Measurements from ENCODE around the gene GALNT2. TPM values are rescaled to one million over a fixed set of nuclear protein-coding genes. Genes with fewer than 3 reads are reported as not detected.
A peak's percentile ranks its signal among the peaks of the same experiment; 100 is the strongest.

The GALNT2 gene
- total RNA-seq, 2 donors from 2014 or later: 47.4 to 67.3 TPM

DNA sequence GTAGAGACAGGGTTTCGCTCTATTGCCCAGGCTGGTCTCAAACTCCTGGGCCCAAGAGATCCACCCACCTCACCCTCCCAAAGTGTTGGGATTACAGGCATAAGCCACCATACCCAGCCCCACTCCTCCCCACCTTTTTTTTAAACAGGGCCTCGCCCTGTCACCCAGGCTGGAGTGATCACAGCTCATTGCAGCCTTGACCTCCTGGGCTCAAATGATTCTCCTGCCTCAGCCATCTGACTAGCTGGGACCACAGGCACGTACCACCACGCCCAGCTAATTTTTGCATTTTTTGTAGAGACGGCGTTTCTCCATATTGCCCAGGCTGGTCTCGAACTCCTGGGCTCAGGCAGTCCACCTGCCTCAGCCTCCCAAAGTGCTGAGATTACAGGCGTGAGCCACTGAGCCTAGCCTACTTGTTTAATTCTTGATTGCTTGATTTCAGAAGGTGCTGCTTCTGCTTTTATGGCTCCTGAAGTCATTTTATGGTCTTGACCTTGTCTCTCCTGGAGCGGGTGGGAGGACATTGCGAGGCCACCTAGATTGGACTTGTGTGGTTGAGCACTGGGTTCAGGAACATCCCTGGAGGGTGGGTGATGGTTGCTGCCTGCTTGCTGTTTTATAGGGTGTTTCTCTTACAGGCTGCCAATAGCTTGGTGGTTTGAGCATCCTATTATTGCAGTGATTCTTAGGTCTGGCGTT is 81.9 kb downstream of the GALNT2 start:
- no peak overlapping the region for H3K4me3 ChIP-seq
- H3K27me3 ChIP-seq: no peaks in the 10 kb centered on the region
- peak overlapping the region in 1 of 2 donors; percentile 21 for H3K9ac ChIP-seq (ENCODE audit: low read depth in 2 of 2, low read length in 2 of 2)
- no peaks in the 10 kb centered on the region for H3K4me1 ChIP-seq
- H3K9me3 ChIP-seq: no peaks in the 10 kb centered on the region
- intact Hi-C loops (cut with DNase I): no loop called here
- no peaks in the 10 kb centered on the region for H3K36me3 ChIP-seq
- TF ChIP-seq, protein P1, sequence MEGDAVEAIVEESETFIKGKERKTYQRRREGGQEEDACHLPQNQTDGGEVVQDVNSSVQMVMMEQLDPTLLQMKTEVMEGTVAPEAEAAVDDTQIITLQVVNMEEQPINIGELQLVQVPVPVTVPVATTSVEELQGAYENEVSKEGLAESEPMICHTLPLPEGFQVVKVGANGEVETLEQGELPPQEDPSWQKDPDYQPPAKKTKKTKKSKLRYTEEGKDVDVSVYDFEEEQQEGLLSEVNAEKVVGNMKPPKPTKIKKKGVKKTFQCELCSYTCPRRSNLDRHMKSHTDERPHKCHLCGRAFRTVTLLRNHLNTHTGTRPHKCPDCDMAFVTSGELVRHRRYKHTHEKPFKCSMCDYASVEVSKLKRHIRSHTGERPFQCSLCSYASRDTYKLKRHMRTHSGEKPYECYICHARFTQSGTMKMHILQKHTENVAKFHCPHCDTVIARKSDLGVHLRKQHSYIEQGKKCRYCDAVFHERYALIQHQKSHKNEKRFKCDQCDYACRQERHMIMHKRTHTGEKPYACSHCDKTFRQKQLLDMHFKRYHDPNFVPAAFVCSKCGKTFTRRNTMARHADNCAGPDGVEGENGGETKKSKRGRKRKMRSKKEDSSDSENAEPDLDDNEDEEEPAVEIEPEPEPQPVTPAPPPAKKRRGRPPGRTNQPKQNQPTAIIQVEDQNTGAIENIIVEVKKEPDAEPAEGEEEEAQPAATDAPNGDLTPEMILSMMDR (IDR thresholded peaks at IDR 0.05): no peak
- H3K27ac ChIP-seq: no peak overlapping the region
- no peak for DNase-seq

DNA sequence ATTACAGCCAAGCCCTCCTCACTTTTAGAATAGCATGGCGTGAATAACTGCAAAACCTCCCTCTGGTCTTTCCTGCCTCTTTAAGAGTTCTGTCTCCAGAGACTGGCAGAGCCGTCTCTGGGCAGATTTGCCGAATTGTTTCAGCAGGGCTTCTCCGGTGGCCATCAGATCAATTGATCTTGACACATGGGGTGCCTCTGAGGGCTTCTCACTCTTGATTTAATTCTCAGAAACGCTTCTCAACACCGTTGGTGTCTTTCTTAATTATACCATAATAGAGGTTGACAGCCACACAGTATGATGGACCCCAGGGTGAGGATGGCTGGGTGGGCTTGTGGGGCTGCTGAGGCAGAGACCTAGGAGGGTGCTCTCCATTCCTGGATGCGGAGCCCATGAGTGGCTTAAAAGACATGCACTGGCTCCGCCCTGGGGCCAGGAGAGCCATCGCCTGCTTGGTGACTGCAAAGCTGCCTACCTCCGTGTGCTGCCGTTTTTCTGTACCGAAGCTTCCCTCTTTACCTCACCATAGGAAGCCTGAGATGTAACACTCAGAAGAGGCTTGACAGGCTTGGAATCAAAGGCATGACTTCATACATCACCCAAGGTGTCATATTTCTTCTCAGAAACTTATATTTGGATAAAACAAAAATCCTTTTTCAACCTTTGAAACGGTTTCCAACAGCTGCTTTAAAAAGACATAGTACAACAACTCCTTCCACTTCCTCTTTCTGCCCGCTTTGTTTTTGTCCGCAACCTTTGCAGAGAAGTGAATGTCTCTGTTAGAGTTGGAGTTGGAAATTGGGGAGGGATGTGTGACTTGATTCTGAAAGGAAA is 82.9 kb downstream of the GALNT2 start:
- Histone ChIP-seq H3K36me3 (no peaks in the 10 kb centered on the region), H3K27ac (peak overlapping the region; percentile 9), H3K9me3 (no peaks in the 10 kb centered on the region), H3K9ac (ENCODE audit: low read depth in 2 of 2, low read length in 2 of 2) (no peak overlapping the region), H3K4me3 (no peak overlapping the region), H3K27me3 (no peaks in the 10 kb centered on the region), H3K4me1 (no peaks in the 10 kb centered on the region)
- DNase-seq: no peak
- TF ChIP-seq, protein P1 (IDR thresholded peaks at IDR 0.05): no peak
- intact Hi-C loops (cut with DNase I): no loop called here

DNA sequence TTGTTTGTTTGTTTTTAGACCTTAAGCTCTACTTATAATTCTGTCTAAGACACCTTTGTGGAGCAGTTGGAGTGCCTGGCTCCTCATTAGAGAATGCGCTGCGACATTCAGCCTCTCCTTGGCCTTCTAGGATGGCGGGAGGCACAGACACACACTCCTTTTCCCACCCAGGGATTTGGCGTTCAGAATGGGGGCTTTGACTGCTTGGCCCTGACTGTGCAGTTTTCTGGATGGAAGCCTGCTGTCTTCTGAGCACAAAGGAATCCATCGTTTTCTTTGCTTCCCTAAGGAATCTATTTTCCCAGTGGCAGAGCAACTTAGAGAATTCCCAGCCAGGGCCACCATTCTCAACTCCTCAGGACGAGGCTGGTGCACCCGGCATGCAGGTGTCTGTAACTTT is 83.6 kb downstream of the GALNT2 start:
- intact Hi-C loops (cut with DNase I): no loop called here
- H3K4me3 ChIP-seq: no peak overlapping the region
- H3K9ac ChIP-seq (ENCODE audit: low read depth in 2 of 2, low read length in 2 of 2): no peak overlapping the region
- H3K27ac ChIP-seq: no peak overlapping the region
- no peaks in the 10 kb centered on the region for H3K27me3 ChIP-seq
- TF ChIP-seq, protein P1 (IDR thresholded peaks at IDR 0.05): no peak
- H3K4me1 ChIP-seq: no peaks in the 10 kb centered on the region
- H3K36me3 ChIP-seq: no peaks in the 10 kb centered on the region
- DNase-seq: no peak
- no peaks in the 10 kb centered on the region for H3K9me3 ChIP-seq

DNA sequence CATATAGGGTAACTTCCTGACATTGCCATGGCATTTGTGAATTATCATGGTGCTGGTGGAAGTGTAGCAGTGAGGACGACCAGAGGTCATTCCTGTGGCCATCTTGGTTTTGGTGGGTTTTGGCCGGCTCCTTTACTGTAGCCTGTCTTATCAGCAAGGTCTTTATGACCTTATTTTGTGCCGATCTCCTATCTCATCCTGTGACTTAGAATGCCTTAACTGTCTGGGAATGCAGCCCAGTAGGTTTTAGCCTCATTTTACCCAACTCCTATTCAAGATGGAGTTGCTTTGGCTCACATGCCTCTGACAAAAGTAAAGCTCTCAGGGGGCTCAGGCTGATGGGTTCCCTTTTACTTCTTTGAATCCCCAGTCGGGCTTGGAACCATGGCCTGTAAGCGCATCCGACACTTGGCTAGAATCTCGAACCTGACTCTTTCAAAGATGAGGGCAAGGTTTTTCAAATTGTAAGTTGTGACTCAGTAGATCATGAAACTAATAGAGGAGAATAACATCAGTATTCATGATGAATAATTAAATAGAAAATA is 85.0 kb downstream of the GALNT2 start:
- Histone ChIP-seq H3K9me3 (no peaks in the 10 kb centered on the region), H3K4me1 (no peaks in the 10 kb centered on the region), H3K27me3 (no peaks in the 10 kb centered on the region), H3K4me3 (no peak overlapping the region), H3K36me3 (no peaks in the 10 kb centered on the region), H3K27ac (no peak overlapping the region), H3K9ac (ENCODE audit: low read depth in 2 of 2, low read length in 2 of 2) (no peak overlapping the region)
- intact Hi-C loops (cut with DNase I): no loop called here
- no peak for DNase-seq
- TF ChIP-seq, protein P1 (IDR thresholded peaks at IDR 0.05): no peak

DNA sequence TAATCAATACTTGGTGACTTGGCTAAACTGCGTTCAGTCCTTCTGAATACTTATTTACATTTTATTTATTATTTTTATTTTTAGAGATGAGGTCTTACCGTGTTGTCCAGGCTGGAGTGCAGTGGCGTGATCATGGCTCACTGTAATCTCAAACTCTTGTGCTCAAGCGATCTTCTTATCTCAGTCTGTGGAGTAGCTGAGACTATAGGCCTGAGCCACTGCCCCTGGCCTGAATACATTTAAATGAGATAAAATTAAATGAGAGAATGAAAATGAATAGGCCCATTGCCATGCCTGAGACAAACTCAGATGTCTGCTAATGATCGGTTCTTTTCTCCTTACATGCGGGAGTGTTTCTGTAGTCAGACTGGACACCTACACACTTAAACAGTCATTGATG is 86.0 kb downstream of the GALNT2 start:
- TF ChIP-seq, protein P1 (IDR thresholded peaks at IDR 0.05): no peak
- no peak overlapping the region for H3K9ac ChIP-seq (ENCODE audit: low read depth in 2 of 2, low read length in 2 of 2)
- H3K27ac ChIP-seq: no peak overlapping the region
- no peak for DNase-seq
- H3K9me3 ChIP-seq: no peaks in the 10 kb centered on the region
- no peaks in the 10 kb centered on the region for H3K4me1 ChIP-seq
- H3K27me3 ChIP-seq: no peaks in the 10 kb centered on the region
- intact Hi-C loops (cut with DNase I): no loop called here
- no peak overlapping the region for H3K4me3 ChIP-seq
- no peaks in the 10 kb centered on the region for H3K36me3 ChIP-seq

Measured in colonic mucosa (tissue), 4 donors.